ENCODE data around the gene ATF7IP2.

- TF ChIP-seq, protein P1, sequence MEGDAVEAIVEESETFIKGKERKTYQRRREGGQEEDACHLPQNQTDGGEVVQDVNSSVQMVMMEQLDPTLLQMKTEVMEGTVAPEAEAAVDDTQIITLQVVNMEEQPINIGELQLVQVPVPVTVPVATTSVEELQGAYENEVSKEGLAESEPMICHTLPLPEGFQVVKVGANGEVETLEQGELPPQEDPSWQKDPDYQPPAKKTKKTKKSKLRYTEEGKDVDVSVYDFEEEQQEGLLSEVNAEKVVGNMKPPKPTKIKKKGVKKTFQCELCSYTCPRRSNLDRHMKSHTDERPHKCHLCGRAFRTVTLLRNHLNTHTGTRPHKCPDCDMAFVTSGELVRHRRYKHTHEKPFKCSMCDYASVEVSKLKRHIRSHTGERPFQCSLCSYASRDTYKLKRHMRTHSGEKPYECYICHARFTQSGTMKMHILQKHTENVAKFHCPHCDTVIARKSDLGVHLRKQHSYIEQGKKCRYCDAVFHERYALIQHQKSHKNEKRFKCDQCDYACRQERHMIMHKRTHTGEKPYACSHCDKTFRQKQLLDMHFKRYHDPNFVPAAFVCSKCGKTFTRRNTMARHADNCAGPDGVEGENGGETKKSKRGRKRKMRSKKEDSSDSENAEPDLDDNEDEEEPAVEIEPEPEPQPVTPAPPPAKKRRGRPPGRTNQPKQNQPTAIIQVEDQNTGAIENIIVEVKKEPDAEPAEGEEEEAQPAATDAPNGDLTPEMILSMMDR (IDR thresholded peaks at IDR 0.05; ENCODE audit: insufficient read depth, low read depth, low read length): no peak
- TF ChIP-seq EZH2 (IDR thresholded peaks at IDR 0.05; ENCODE audit: insufficient read depth, low read length): no peak
Measured at GRCh38 chr16:10501016-10501607, 115.3 kb downstream of the ATF7IP2 start.
